Lower lobe of right lung (tissue), 2 donors: Measurements from ENCODE around the gene WDR48. TPM values are rescaled to one million over a fixed set of nuclear protein-coding genes. Genes with fewer than 3 reads are reported as not detected.

ENCODE experiments used
- ATAC-seq, 2 donors: fragments of 200-7000 bp; cut with Tn5 transposase; one replicate each; pipeline ENCODE4 v1.9.1; 2020 to 2022; ENCODE audit warnings: mild to moderate bottlenecking in 2 of 2, moderate library complexity in 2 of 2
- DNase-seq: peaks from one replicate; pipeline ENCODE4 v3.0.0-alpha.2; 2020
- H3K27ac ChIP-seq: fragments of 200-600 bp; one replicate; pipeline ENCODE4 v1.8.0; 2022
- H3K27me3 ChIP-seq: fragments of 200-600 bp; one replicate; pipeline ENCODE4 v1.8.0; 2022; ENCODE audit warnings: low read depth
- H3K36me3 ChIP-seq: fragments of 200-600 bp; one replicate; pipeline ENCODE4 v1.8.0; 2022; ENCODE audit warnings: mild to moderate bottlenecking
- H3K4me1 ChIP-seq: fragments of 200-600 bp; one replicate; pipeline ENCODE4 v1.8.0; 2022
- H3K4me3 ChIP-seq: fragments of 200-600 bp; one replicate; pipeline ENCODE4 v1.8.0; 2022; ENCODE audit warnings: mild to moderate bottlenecking
- H3K9me3 ChIP-seq: fragments of 200-600 bp; one replicate; pipeline ENCODE4 v1.8.0; 2022
- intact Hi-C: fragments of 100-400 bp; cut with DNase I; formaldehyde crosslinking; loops from one replicate; pipeline ENCODE4 v1.11.0; 2022
- total RNA-seq: library from RNA; stranded (reverse); fragmentation: NEBNext Ultra II Directional; extraction: Animal tissue kit (Norgen Biotek cat#: 25700); gene quantifications from one replicate; pipeline ENCODE4 v1.2.1, GENCODE V29; 2021
- TF ChIP-seq, protein P1 (sequence below): fragments of 200-600 bp; IDR thresholded peaks from one replicate; pipeline ENCODE4 v1.8.0; 2022; ENCODE audit warnings: antibody characterized with exemption, mild to moderate bottlenecking
- donor health status: DM: no; HTN: yes; CAD: no; lungs with severe emphysema.

The WDR48 gene
- total RNA-seq, 1 donor from 2014 or later: 44.2 TPM

DNA sequence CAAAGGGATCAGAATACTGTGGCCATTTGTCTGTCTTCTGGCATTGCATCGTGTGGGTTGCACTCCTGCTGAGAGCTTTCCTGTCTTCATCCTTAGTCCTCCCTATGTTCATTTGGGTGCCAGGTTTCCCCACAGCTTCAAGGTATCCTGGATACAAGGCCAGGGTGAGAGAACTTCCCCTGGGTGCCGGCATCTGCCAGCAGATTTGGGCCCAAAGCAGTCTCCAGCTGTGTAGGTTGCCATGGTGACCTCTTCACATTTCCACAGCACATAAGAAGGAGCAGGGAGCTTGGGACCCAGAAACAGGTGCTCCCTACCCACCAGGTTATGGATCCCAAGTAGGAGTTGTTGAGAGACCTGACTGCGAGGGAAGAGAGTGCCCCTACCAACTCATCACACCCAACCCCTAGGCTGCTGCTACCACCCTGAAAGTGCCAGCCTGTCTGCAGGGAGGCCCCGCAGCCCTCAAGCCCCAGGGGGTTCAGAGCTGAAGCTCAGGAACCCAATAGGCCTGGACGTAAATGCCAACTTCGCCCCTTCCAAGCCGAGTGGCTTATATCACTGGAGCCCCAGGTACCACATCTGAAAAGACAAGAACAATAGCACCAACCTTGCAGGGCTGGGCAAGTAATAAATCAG lies 75.6 kb downstream of the WDR48 start:
- Histone ChIP-seq H3K4me3 (no peak overlapping the region), H3K36me3 (no peaks in the 10 kb centered on the region), H3K9me3 (no peaks in the 10 kb centered on the region), H3K27me3 (no peaks in the 10 kb centered on the region), H3K4me1 (peaks cover 20% of the 10 kb centered on the region), H3K27ac (no peak overlapping the region)
- DNase-seq (no peak), ATAC-seq (no peak)
- intact Hi-C loops: loop anchor here (10.0 kb wide), 1 partner anchor 167 kb away; no protein-coding TSS in a partner anchor
- TF ChIP-seq, protein P1, sequence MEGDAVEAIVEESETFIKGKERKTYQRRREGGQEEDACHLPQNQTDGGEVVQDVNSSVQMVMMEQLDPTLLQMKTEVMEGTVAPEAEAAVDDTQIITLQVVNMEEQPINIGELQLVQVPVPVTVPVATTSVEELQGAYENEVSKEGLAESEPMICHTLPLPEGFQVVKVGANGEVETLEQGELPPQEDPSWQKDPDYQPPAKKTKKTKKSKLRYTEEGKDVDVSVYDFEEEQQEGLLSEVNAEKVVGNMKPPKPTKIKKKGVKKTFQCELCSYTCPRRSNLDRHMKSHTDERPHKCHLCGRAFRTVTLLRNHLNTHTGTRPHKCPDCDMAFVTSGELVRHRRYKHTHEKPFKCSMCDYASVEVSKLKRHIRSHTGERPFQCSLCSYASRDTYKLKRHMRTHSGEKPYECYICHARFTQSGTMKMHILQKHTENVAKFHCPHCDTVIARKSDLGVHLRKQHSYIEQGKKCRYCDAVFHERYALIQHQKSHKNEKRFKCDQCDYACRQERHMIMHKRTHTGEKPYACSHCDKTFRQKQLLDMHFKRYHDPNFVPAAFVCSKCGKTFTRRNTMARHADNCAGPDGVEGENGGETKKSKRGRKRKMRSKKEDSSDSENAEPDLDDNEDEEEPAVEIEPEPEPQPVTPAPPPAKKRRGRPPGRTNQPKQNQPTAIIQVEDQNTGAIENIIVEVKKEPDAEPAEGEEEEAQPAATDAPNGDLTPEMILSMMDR: no peak

DNA sequence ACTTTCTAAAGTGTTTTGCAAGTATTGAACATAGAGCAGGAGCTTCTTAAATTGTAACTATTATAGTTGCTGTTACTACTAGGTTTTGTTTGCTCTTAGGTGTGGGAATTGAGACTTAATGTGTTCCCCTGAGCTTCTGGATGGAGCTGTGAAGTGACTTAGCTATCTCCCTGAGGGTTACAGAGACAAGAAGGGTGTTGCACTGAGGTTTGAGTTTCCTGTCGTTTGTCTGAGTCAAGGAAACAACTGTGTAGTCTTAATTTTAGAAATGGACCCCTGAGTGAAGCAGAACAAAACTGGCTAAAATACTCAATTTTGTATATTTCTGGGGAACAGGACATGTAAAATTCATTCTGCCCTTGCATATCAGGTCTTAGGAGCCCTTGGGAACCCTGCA lies 76.1 kb downstream of the WDR48 start:
- no peaks in the 10 kb centered on the region for H3K36me3 ChIP-seq
- H3K27ac ChIP-seq: no peak overlapping the region
- peaks cover 26% of the 10 kb centered on the region for H3K4me1 ChIP-seq
- H3K27me3 ChIP-seq: no peaks in the 10 kb centered on the region
- DNase-seq: no peak
- TF ChIP-seq, protein P1: no peak
- intact Hi-C loops: loop anchor here (10.0 kb wide), 1 partner anchor 167 kb away; no protein-coding TSS in a partner anchor
- ATAC-seq: no peak
- no peak overlapping the region for H3K4me3 ChIP-seq
- H3K9me3 ChIP-seq: no peaks in the 10 kb centered on the region

DNA sequence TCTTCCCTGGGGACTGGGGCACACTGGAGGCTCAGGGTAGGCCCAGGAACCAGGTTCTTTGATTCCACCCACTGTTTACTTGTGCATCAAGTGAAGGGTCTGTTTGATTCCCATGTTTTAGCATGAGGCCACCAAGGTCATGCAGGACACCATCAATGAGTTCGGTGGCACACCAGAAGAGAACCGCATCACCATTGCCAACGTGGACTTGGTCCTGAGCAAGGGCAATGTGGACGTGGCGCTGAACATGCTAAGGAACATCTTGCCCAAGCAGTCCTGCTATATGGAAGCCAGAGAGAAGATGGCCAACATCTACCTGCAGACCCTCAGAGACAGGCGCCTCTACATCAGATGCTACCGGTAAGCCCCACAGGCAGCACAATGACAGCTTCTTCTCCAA lies 77.1 kb downstream of the WDR48 start:
- Histone ChIP-seq H3K27me3 (no peaks in the 10 kb centered on the region), H3K27ac (no peak overlapping the region), H3K4me3 (no peak overlapping the region), H3K4me1 (peaks cover 36% of the 10 kb centered on the region), H3K9me3 (no peaks in the 10 kb centered on the region), H3K36me3 (no peaks in the 10 kb centered on the region)
- no peak for DNase-seq
- TF ChIP-seq, protein P1: no peak
- intact Hi-C loops: loop anchor here (10.0 kb wide), 1 partner anchor 166 kb away; no protein-coding TSS in a partner anchor
- no peak for ATAC-seq

DNA sequence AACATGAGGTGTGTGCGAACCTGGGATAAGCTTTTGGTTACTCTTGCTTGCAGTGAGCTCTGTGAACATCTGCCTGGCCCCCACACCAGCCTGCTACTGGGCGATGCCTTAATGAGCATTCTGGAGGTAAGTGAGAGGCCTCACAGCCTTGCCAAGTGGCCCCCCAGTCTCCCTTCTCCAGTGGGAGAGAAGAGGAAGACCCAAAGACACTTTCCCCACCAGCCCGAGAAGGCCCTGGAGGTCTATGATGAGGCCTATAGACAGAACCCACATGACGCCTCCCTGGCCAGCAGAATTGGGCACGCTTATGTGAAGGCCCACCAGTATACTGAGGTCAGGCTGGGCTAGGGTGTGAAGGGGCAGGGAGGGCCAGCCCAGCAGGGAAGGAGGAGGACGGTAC lies 78.2 kb downstream of the WDR48 start:
- ATAC-seq (no peak), DNase-seq (no peak)
- Histone ChIP-seq H3K9me3 (no peaks in the 10 kb centered on the region), H3K36me3 (no peaks in the 10 kb centered on the region), H3K27me3 (no peaks in the 10 kb centered on the region), H3K4me3 (no peak overlapping the region), H3K27ac (no peak overlapping the region), H3K4me1 (peaks cover 47% of the 10 kb centered on the region)
- TF ChIP-seq, protein P1: no peak
- intact Hi-C loops: no loop called here

DNA sequence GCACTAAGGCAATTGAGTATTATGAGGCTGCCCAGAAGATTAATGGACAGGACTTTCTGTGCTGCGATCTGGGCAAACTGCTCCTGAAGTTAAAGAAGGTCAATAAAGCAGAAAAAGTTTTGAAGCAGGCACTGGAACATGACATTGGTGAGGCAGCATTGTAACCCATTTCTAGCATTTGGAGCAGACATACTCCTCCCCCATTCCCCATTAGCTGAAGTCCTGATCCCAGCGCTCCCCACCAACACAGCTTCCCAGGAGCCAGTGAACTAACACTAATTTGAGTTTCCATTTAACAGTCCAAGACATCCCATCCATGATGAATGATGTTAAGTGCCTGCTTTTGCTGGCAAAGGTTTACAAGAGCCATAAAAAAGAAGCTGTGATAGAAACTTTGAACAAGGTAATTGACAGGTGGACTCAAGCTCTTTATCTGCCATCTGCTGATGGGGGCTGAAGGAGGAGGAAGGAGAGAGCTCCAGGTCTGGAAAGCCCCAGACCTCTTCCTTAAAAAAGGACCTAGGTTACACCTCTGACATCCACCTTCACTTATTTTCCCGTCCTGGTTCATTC lies 79.0 kb downstream of the WDR48 start:
- Histone ChIP-seq H3K9me3 (no peaks in the 10 kb centered on the region), H3K27ac (no peak overlapping the region), H3K4me1 (peaks cover 54% of the 10 kb centered on the region), H3K4me3 (no peak overlapping the region), H3K36me3 (no peaks in the 10 kb centered on the region), H3K27me3 (no peaks in the 10 kb centered on the region)
- intact Hi-C loops: no loop called here
- TF ChIP-seq, protein P1: no peak
- ATAC-seq: no peak
- no peak for DNase-seq
